OCI-LY7 (cell line): ENCODE results near the gene TXNDC17.

Experiments used
- CTCF ChIP-seq: fragments of 200-600 bp; sonication (generic); conservative IDR thresholded peaks from 2 replicates; pipeline ENCODE4 v1.5.1; 2014; ENCODE audit warnings: mild to moderate bottlenecking, antibody characterized with exemption, low read length, moderate library complexity, mixed read lengths
- EZH2phosphoT487 ChIP-seq: fragments of 200-600 bp; sonication (generic); IDR thresholded peaks from 2 replicates; pipeline ENCODE4 v1.6.1; 2018; ENCODE audit warnings: low read depth, borderline replicate concordance, mild to moderate bottlenecking, mixed run types, antibody characterized with exemption, low read length, moderate library complexity, mixed read lengths

GRCh38 chr17:6630390-6630789 is 10.5 kb upstream of the TXNDC17 start:
- TF ChIP-seq CTCF (no peak), EZH2phosphoT487 (no peak)
